ENCODE measurements around the gene PTGER3. TPM values are rescaled to one million over a fixed set of nuclear protein-coding genes. Genes with fewer than 3 reads are reported as not detected.
"Not testable (repeated sequence)": the region's sequence is repeated elsewhere in the genome, so short reads cannot be mapped to it uniquely, and the experiment has no call there.

PTGER3 gene
- total and polyA plus RNA-seq, 2 donors = 16.0 to 36.0 TPM

- not testable (repeated sequence) for DNase-seq (ENCODE audit: extremely low spot score); H3K4me3 ChIP-seq (ENCODE audit: low read depth, low read length); H3K27ac ChIP-seq (ENCODE audit: low read depth); H3K4me1 ChIP-seq (ENCODE audit: insufficient read depth); H3K36me3 ChIP-seq (ENCODE audit: insufficient read depth)
- WGBS = 73% methylated on average over 2 of the region's 2 CpGs
Observed at GRCh38 chr1:70940398-70940797, 107.2 kb downstream of the PTGER3 start.

- no peak overlapping the region for H3K4me3 ChIP-seq (ENCODE audit: low read depth, low read length)
Observed at GRCh38 chr1:70934194-70934961, 113.2 kb downstream of the PTGER3 start.

GRCh38 chr1:70930062-70930461 lies 117.6 kb downstream of the PTGER3 start:
- no peak for DNase-seq (ENCODE audit: extremely low spot score)
- WGBS = 62% methylated on average over 1 of the region's 1 CpG
- Histone ChIP-seq H3K36me3 (ENCODE audit: insufficient read depth) (no peaks in the 10 kb centered on the region), H3K4me1 (ENCODE audit: insufficient read depth) (no peaks in the 10 kb centered on the region), H3K4me3 (ENCODE audit: low read depth, low read length) (no peak overlapping the region), H3K27ac (ENCODE audit: low read depth) (no peak overlapping the region)

More at GRCh38 chr1:70934194-70934961, 113.2 kb downstream of the PTGER3 start:
- H3K36me3 ChIP-seq (ENCODE audit: insufficient read depth) = no peaks in the 10 kb centered on the region
- no peak overlapping the region for H3K27ac ChIP-seq (ENCODE audit: low read depth)
- H3K4me1 ChIP-seq (ENCODE audit: insufficient read depth) = no peaks in the 10 kb centered on the region
- 42% methylated on average over 5 of the region's 5 CpGs for WGBS
- no peak for DNase-seq (ENCODE audit: extremely low spot score)

GRCh38 chr1:70922196-70922595 lies 125.4 kb downstream of the PTGER3 start:
- no peak overlapping the region for H3K4me3 ChIP-seq (ENCODE audit: low read depth, low read length)
- DNase-seq (ENCODE audit: extremely low spot score) = no peak
- no peaks in the 10 kb centered on the region for H3K4me1 ChIP-seq (ENCODE audit: insufficient read depth)
- H3K27ac ChIP-seq (ENCODE audit: low read depth) = no peak overlapping the region
- H3K36me3 ChIP-seq (ENCODE audit: insufficient read depth) = no peaks in the 10 kb centered on the region
- WGBS = 60% methylated on average over 2 of the region's 2 CpGs

Small RNA genes lying within 50 kb of the gene (small RNA-seq; reads per million reads assigned to genes)
- 1,499 reads per million, percentile 99 among the genes with 10 or more reads in this experiment for gene MIR186

Other genes starting within 250 kb of the PTGER3 start
- gene ZRANB2, start 33.2 kb upstream of the PTGER3 start, total RNA-seq = 162 TPM
- 53.6 TPM for gene ZRANB2, start 33.2 kb upstream of the PTGER3 start, polyA plus RNA-seq

Data from urinary bladder (tissue), 4 donors.